Naive thymus-derived CD4-positive, alpha-beta T cell (primary cell): ENCODE data around the gene P3H2. TPM values are rescaled to one million over a fixed set of nuclear protein-coding genes. Genes with fewer than 3 reads are reported as not detected.

Experiments
- ATAC-seq: fragments of 150-1000 bp; cut with Tn5 transposase; 2 replicates; pipeline ENCODE4 v1.10.0; 2021; ENCODE audit warnings: mild to moderate bottlenecking, moderate library complexity
- CTCF ChIA-PET: fragments of 350-600 bp; sonication (Branson Sonifier 250); formaldehyde crosslinking; loops from one replicate; lab custom pipeline; 2021; ENCODE audit warnings: antibody characterized with exemption; lab: Charles Lee
- POLR2A ChIA-PET: fragments of 350-600 bp; sonication (Branson Sonifier 250); formaldehyde crosslinking; loops from one replicate; lab custom pipeline; 2021; ENCODE audit warnings: antibody characterized with exemption, inconsistent platforms; lab: Charles Lee
- DNase-seq, 9 donors: peaks; one replicate each; pipeline versions ENCODE4 v3.0.0 to v3.0.0-alpha.2; 2020 to 2022; ENCODE audit warnings: mixed read lengths in 1 of 9
- H3K27ac ChIP-seq: one replicate; pipeline ENCODE4 v1.7.0; 2013; ENCODE audit warnings: mild to moderate bottlenecking, low read depth, low read length, moderate library complexity
- H3K27me3 ChIP-seq, 2 donors: one replicate each; pipeline ENCODE4 v1.7.0; 2013; ENCODE audit warnings: low read length in 2 of 2, mild to moderate bottlenecking in 2 of 2, moderate library complexity in 2 of 2; ENCODE audit not compliant: control insufficient read depth in 2 of 2, insufficient read depth in 2 of 2
- H3K36me3 ChIP-seq, 3 experiments: 1 replicate in 2 of 3; 2 replicates in 1 of 3; pipeline ENCODE4 v1.7.0; 2013; ENCODE audit warnings: low read length in 3 of 3, mild to moderate bottlenecking in 3 of 3, moderate library complexity in 1 of 3; ENCODE audit not compliant: insufficient read depth in 3 of 3, control insufficient read depth in 2 of 3
- H3K4me1 ChIP-seq, 2 donors: one replicate each; pipeline ENCODE4 v1.7.0; 2013; ENCODE audit warnings: low read length in 2 of 2, mild to moderate bottlenecking in 2 of 2, moderate library complexity in 1 of 2; ENCODE audit not compliant: control insufficient read depth in 2 of 2, insufficient read depth in 2 of 2
- H3K4me3 ChIP-seq: 2 replicates; pipeline ENCODE4 v1.7.0; 2013; ENCODE audit warnings: mild to moderate bottlenecking, low read length
- H3K9me3 ChIP-seq, 3 experiments: 1 replicate in 2 of 3; 2 replicates in 1 of 3; pipeline ENCODE4 v1.7.0; 2013; ENCODE audit warnings: low read length in 3 of 3; ENCODE audit not compliant: control insufficient read depth in 2 of 3
- H3K27ac Mint-ChIP-seq, 9 donors: one replicate each; pipeline ENCODE4 v1.8.0; 2020 to 2022; ENCODE audit warnings: mixed read lengths in 9 of 9, mild to moderate bottlenecking in 8 of 9, moderate library complexity in 5 of 9, inconsistent platforms in 2 of 9
- H3K27me3 Mint-ChIP-seq, 5 donors: one replicate each; pipeline ENCODE4 v1.8.0; 2021 to 2022; ENCODE audit warnings: mixed read lengths in 5 of 5, mild to moderate bottlenecking in 1 of 5
- H3K36me3 Mint-ChIP-seq, 5 donors: one replicate each; pipeline ENCODE4 v1.8.0; 2020 to 2022; ENCODE audit warnings: mixed read lengths in 5 of 5, mild to moderate bottlenecking in 3 of 5, inconsistent platforms in 1 of 5
- H3K4me1 Mint-ChIP-seq, 7 donors: one replicate each; pipeline ENCODE4 v1.8.0; 2020 to 2022; ENCODE audit warnings: mixed read lengths in 7 of 7, mild to moderate bottlenecking in 3 of 7, inconsistent platforms in 1 of 7
- H3K4me3 Mint-ChIP-seq, 10 donors: one replicate each; pipeline ENCODE4 v1.8.0; 2020 to 2022; ENCODE audit warnings: mild to moderate bottlenecking in 10 of 10, mixed read lengths in 10 of 10, moderate library complexity in 6 of 10, inconsistent platforms in 2 of 10
- H3K9me3 Mint-ChIP-seq, 11 donors: one replicate each; pipeline ENCODE4 v1.8.0; 2020 to 2022; ENCODE audit warnings: mixed read lengths in 11 of 11, mild to moderate bottlenecking in 4 of 11, inconsistent platforms in 1 of 11, moderate library complexity in 1 of 11
- intact Hi-C, 2 donors: fragments of 100-400 bp; cut with micrococcal nuclease; formaldehyde crosslinking; loops; one replicate each; pipeline ENCODE4 v1.15.1; 2023
- polyA plus RNA-seq, 2 donors: library from polyadenylated mRNA; unstranded; fragments of 300-500 nt; fragmentation: Illumina TruSeq; gene quantifications; one replicate each; pipeline ENCODE4 v1.2.3, GENCODE V29; 2021
- total RNA-seq, 6 experiments: library from RNA in 5 of 6; stranded (reverse) in 5 of 6; gene quantifications; 1 replicate in 5 of 6; 2 replicates in 1 of 6; pipeline ENCODE4 v1.2.3 and lab custom pipeline; 2021 to 2026

P3H2 gene
- total and polyA plus RNA-seq, 7 experiments from 2014 or later, result 0.48 to 1.8 TPM; not detected in 5

DNA sequence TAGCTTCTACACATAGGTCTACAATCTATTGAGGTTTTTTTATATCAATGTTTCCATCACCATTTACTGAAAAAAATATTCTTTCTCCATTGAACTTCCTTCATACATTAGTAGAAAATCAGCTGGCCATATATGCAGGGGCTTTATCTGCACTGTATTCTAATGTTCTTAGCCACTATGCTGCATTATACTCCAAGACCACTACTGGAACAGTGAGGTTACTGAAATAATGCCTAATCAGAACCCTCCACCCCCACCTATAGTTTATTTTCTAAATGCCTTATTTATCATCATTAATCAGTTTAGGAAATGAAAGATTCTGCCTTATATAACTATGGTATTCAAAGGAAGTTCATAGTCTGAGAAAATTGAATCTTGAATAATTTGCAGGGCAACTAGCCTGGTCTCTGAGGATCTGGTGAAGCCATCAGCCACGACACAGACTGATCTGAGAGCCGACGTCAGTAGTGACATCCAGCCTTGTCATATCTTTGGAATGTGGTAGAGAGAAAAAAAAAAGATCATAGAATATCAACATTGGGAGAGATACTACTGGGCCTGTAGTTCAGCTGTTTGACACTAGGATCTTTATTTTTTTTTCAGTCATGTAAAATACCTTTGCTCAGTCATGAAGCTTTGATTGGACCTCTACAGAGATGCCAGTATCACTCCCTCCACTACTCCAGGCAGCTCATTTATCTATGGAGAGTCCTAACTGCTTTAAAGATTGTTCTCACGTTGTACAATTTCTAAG lies 66.6 kb downstream of the P3H2 start:
- no peaks in the 10 kb centered on the region for H3K36me3 ChIP-seq
- H3K27me3 ChIP-seq, result peaks cover 0 to 4% of the 10 kb centered on the region in 2 donors
- Mint-ChIP-seq H3K27ac (no peak overlapping the region), H3K4me3 (no peak overlapping the region), H3K36me3 (no peaks in the 10 kb centered on the region), H3K27me3 (peaks cover 2 to 33% (median 12%) of the 10 kb centered on the region in 5 donors), H3K4me1 (no peaks in the 10 kb centered on the region), H3K9me3 (no peaks in the 10 kb centered on the region)
- no peaks in the 10 kb centered on the region for H3K4me1 ChIP-seq
- H3K27ac ChIP-seq, result no peak overlapping the region
- ATAC-seq, result no peak
- intact Hi-C loops, result no loop called here
- H3K9me3 ChIP-seq, result no peaks in the 10 kb centered on the region
- CTCF ChIA-PET, result no interaction called here
- H3K4me3 ChIP-seq, result no peak overlapping the region
- no peak for DNase-seq
- POLR2A ChIA-PET, result no interaction called here

GRCh38 chr3:190051641-190052040 lies 69.1 kb downstream of the P3H2 start:
- Mint-ChIP-seq H3K4me3 (no peak overlapping the region), H3K27me3 (peaks cover 2 to 39% (median 22%) of the 10 kb centered on the region in 5 donors), H3K4me1 (no peaks in the 10 kb centered on the region), H3K9me3 (no peaks in the 10 kb centered on the region), H3K36me3 (no peaks in the 10 kb centered on the region), H3K27ac (no peak overlapping the region)
- DNase-seq (no peak), ATAC-seq (no peak)
- POLR2A ChIA-PET, result no interaction called here
- Histone ChIP-seq H3K36me3 (no peaks in the 10 kb centered on the region), H3K27me3 (peaks cover 3 to 4% of the 10 kb centered on the region in 2 donors), H3K4me1 (no peaks in the 10 kb centered on the region), H3K9me3 (no peaks in the 10 kb centered on the region), H3K27ac (no peak overlapping the region), H3K4me3 (no peak overlapping the region)
- CTCF ChIA-PET, result no interaction called here
- intact Hi-C loops, result no loop called here

DNA sequence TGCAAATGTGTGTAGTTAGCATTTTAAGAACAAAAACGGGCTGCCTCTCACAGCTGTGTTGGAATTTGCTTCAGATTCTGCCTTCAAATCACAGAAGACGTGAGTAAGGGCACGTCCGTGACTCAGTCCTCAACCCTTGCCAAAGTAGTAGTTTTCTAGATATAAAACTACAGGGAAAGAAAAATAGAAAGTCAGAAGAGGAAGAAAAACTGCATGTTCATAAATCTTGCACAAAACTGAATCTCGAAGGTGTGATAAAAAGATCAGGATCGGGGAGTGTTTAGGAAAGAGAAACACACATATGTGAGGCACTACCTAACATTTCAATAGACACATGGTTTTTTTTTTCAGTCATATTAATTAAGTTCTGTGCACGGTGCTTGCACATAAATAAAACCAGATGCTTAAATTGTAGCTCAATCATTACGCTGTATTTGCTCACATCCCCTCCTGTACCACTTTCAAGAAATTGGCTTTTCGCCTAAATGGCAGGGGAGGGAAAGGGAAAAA lies 71.7 kb downstream of the P3H2 start:
- H3K9me3 ChIP-seq, result no peaks in the 10 kb centered on the region
- Mint-ChIP-seq H3K4me3 (no peak overlapping the region), H3K9me3 (no peaks in the 10 kb centered on the region), H3K27me3 (peaks cover 2 to 60% (median 22%) of the 10 kb centered on the region in 5 donors), H3K36me3 (no peaks in the 10 kb centered on the region), H3K27ac (no peak overlapping the region), H3K4me1 (no peaks in the 10 kb centered on the region)
- no peaks in the 10 kb centered on the region for H3K4me1 ChIP-seq
- POLR2A ChIA-PET, result no interaction called here
- intact Hi-C loops, result no loop called here
- H3K4me3 ChIP-seq, result no peak overlapping the region
- CTCF ChIA-PET, result interaction anchor here (0.6 to 0.7 kb wide), 3 partner anchors 66 to 1014 kb away, joined by 3 read pairs; no protein-coding TSS in a partner anchor
- no peaks in the 10 kb centered on the region for H3K36me3 ChIP-seq
- peaks cover 3 to 4% of the 10 kb centered on the region in 2 donors for H3K27me3 ChIP-seq
- ATAC-seq (no peak), DNase-seq (no peak)
- H3K27ac ChIP-seq, result no peak overlapping the region

GRCh38 chr3:190044974-190045373 lies 75.7 kb downstream of the P3H2 start:
- Mint-ChIP-seq H3K9me3 (no peaks in the 10 kb centered on the region), H3K4me3 (no peak overlapping the region), H3K27ac (no peak overlapping the region), H3K36me3 (no peaks in the 10 kb centered on the region), H3K4me1 (no peaks in the 10 kb centered on the region), H3K27me3 (peaks cover 9 to 62% (median 25%) of the 10 kb centered on the region in 5 donors)
- intact Hi-C loops, result no loop called here
- Histone ChIP-seq H3K36me3 (no peaks in the 10 kb centered on the region), H3K4me3 (no peak overlapping the region), H3K9me3 (no peaks in the 10 kb centered on the region), H3K27me3 (peaks cover 0 to 3% of the 10 kb centered on the region in 2 donors), H3K27ac (no peak overlapping the region), H3K4me1 (no peaks in the 10 kb centered on the region)
- ChIA-PET POLR2A (no interaction called here), CTCF (no interaction called here)
- ATAC-seq (no peak), DNase-seq (no peak)

DNA sequence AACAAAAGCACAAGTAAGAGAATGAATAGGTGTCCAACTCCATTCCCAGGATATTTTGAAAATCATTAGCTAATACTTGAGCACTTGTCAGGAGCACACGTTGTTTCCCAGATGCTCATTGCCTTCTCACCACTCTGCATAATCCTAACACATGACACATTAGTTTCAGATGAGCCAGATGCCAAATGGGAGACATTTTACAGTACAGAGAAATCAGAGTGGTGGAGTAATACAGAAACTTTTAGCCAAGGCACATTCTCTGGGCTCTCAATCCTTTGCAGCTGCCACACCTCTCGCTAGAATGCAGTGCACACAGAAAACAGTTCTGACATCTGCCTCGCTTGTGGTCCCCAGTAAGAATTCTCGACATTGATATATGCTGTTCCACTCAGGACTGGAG lies 76.6 kb downstream of the P3H2 start:
- Histone ChIP-seq H3K27me3 (peaks cover 0 to 3% of the 10 kb centered on the region in 2 donors), H3K4me3 (no peak overlapping the region)

GRCh38 chr3:190043741-190044140 lies 77.0 kb downstream of the P3H2 start:
- Mint-ChIP-seq H3K4me3 (no peak overlapping the region), H3K4me1 (no peaks in the 10 kb centered on the region), H3K27me3 (peaks cover 9 to 50% (median 25%) of the 10 kb centered on the region in 5 donors), H3K27ac (no peak overlapping the region), H3K36me3 (no peaks in the 10 kb centered on the region), H3K9me3 (no peaks in the 10 kb centered on the region)
- no peak for ATAC-seq
- ChIA-PET CTCF (no interaction called here), POLR2A (no interaction called here)
- peaks cover 0 to 2% of the 10 kb centered on the region in 2 donors for H3K27me3 ChIP-seq
- H3K4me3 ChIP-seq, result no peak overlapping the region
- DNase-seq, result no peak
- intact Hi-C loops, result no loop called here
- no peaks in the 10 kb centered on the region for H3K9me3 ChIP-seq
- no peaks in the 10 kb centered on the region for H3K4me1 ChIP-seq
- H3K27ac ChIP-seq, result no peak overlapping the region
- H3K36me3 ChIP-seq, result no peaks in the 10 kb centered on the region

More for the DNA sequence above, 76.6 kb downstream of the P3H2 start:
- intact Hi-C loops, result no loop called here
- no peaks in the 10 kb centered on the region for H3K9me3 Mint-ChIP-seq
- POLR2A ChIA-PET, result no interaction called here
- peaks cover 9 to 54% (median 26%) of the 10 kb centered on the region in 5 donors for H3K27me3 Mint-ChIP-seq
- H3K4me3 Mint-ChIP-seq, result no peak overlapping the region
- Histone ChIP-seq H3K9me3 (no peaks in the 10 kb centered on the region), H3K27ac (no peak overlapping the region), H3K4me1 (no peaks in the 10 kb centered on the region), H3K36me3 (no peaks in the 10 kb centered on the region)
- H3K27ac Mint-ChIP-seq, result no peak overlapping the region
- CTCF ChIA-PET, result no interaction called here
- no peaks in the 10 kb centered on the region for H3K36me3 Mint-ChIP-seq
- ATAC-seq (no peak), DNase-seq (no peak)
- H3K4me1 Mint-ChIP-seq, result no peaks in the 10 kb centered on the region

- intact Hi-C loops, result no loop called here
- no peaks in the 10 kb centered on the region for H3K4me1 Mint-ChIP-seq
- Histone ChIP-seq H3K27me3 (no peaks in the 10 kb centered on the region), H3K4me1 (no peaks in the 10 kb centered on the region), H3K9me3 (no peaks in the 10 kb centered on the region), H3K4me3 (no peak overlapping the region), H3K27ac (no peak overlapping the region), H3K36me3 (no peaks in the 10 kb centered on the region)
- ATAC-seq, result no peak
- H3K4me3 Mint-ChIP-seq, result no peak overlapping the region
- CTCF ChIA-PET, result no interaction called here
- H3K36me3 Mint-ChIP-seq, result no peaks in the 10 kb centered on the region
- H3K9me3 Mint-ChIP-seq, result no peaks in the 10 kb centered on the region
- POLR2A ChIA-PET, result no interaction called here
- H3K27ac Mint-ChIP-seq, result no peak overlapping the region
- peaks cover 12 to 51% (median 26%) of the 10 kb centered on the region in 5 donors for H3K27me3 Mint-ChIP-seq
- DNase-seq, result no peak
Measured at GRCh38 chr3:190042558-190042957, 78.1 kb downstream of the P3H2 start.
